Nephron progenitor cell (in vitro differentiated cells): Measurements from ENCODE around the gene POLA1.
"Not testable (repeated sequence)": the region's sequence is repeated elsewhere in the genome, so short reads cannot be mapped to it uniquely, and the experiment has no call there.

ENCODE experiments used
- DNase-seq: peaks from one replicate; pipeline ENCODE4 v3.0.0; 2021
- H3K27ac Mint-ChIP-seq: 2 replicates; pipeline ENCODE4 v1.8.0; 2021; ENCODE audit warnings: mild to moderate bottlenecking, moderate library complexity, mixed read lengths
- H3K27me3 Mint-ChIP-seq: 2 replicates; pipeline ENCODE4 v1.8.0; 2021; ENCODE audit warnings: mild to moderate bottlenecking, low read depth, mixed read lengths; ENCODE audit not compliant: poor library complexity
- H3K36me3 Mint-ChIP-seq: 2 replicates; pipeline ENCODE4 v1.8.0; 2021; ENCODE audit warnings: low read depth, mixed read lengths
- H3K4me1 Mint-ChIP-seq: 2 replicates; pipeline ENCODE4 v1.8.0; 2021; ENCODE audit warnings: mixed read lengths
- H3K4me3 Mint-ChIP-seq: 2 replicates; pipeline ENCODE4 v1.8.0; 2021; ENCODE audit warnings: mild to moderate bottlenecking, moderate library complexity, mixed read lengths
- H3K9me3 Mint-ChIP-seq: 2 replicates; pipeline ENCODE4 v1.8.0; 2021; ENCODE audit warnings: mild to moderate bottlenecking, moderate library complexity, mixed read lengths
- CTCF ChIP-seq: fragments of 200-600 bp; sonication (generic); IDR thresholded peaks from 2 replicates; pipeline ENCODE4 v1.5.0; 2021; ENCODE audit warnings: antibody characterized with exemption

The POLA1 gene

DNA sequence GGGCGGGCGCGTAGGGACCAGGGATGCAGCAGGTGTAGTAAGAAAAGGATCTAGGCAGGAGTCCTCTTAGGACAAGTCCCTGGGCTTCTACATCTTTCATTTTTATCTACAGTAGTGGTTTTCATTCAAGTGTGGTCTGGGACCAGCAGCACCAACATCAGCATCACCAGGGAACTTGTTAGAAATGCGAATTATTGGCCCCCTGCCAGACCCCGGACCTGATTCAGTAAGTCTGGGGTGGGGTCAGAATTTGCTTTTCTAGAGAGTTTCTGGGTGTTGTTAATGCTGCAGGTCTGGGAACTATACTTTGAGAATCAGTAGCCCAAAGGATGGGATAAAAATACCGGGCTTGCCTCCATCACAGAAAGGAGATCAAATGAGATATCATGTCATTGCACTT lies 45.2 kb upstream of the POLA1 start:
- TF ChIP-seq CTCF = no peak
- no peaks in the 10 kb centered on the region for H3K9me3 Mint-ChIP-seq
- no peak overlapping the region for H3K27ac Mint-ChIP-seq
- DNase-seq = no peak
- H3K36me3 Mint-ChIP-seq = no peaks in the 10 kb centered on the region
- H3K4me1 Mint-ChIP-seq = peaks cover 28% of the 10 kb centered on the region
- H3K4me3 Mint-ChIP-seq = peak overlapping the region; percentile 94
- H3K27me3 Mint-ChIP-seq = peaks cover 10% of the 10 kb centered on the region

GRCh38 chrX:24651783-24652182 lies 41.9 kb upstream of the POLA1 start:
- peaks cover 20% of the 10 kb centered on the region for H3K4me1 Mint-ChIP-seq
- no peak overlapping the region for H3K4me3 Mint-ChIP-seq
- no peaks in the 10 kb centered on the region for H3K36me3 Mint-ChIP-seq
- TF ChIP-seq CTCF = no peak
- H3K27ac Mint-ChIP-seq = no peak overlapping the region
- H3K27me3 Mint-ChIP-seq = peaks cover 10% of the 10 kb centered on the region
- no peaks in the 10 kb centered on the region for H3K9me3 Mint-ChIP-seq
- DNase-seq = no peak

GRCh38 chrX:24655679-24656078 lies 38.0 kb upstream of the POLA1 start:
- not testable (repeated sequence) for H3K27me3 Mint-ChIP-seq, DNase-seq, H3K4me3 Mint-ChIP-seq, H3K36me3 Mint-ChIP-seq, H3K27ac Mint-ChIP-seq, H3K9me3 Mint-ChIP-seq
- peaks cover 12% of the 10 kb centered on the region for H3K4me1 Mint-ChIP-seq

GRCh38 chrX:24657671-24658386 lies 35.9 kb upstream of the POLA1 start:
- Mint-ChIP-seq H3K9me3 (no peaks in the 10 kb centered on the region), H3K27ac (no peak overlapping the region), H3K27me3 (no peaks in the 10 kb centered on the region), H3K36me3 (no peaks in the 10 kb centered on the region), H3K4me1 (peaks cover 12% of the 10 kb centered on the region), H3K4me3 (no peak overlapping the region)
- no peak for TF ChIP-seq CTCF
- no peak for DNase-seq

- H3K4me1 Mint-ChIP-seq = peaks cover 7% of the 10 kb centered on the region
- H3K27me3 Mint-ChIP-seq = no peaks in the 10 kb centered on the region
- H3K36me3 Mint-ChIP-seq = no peaks in the 10 kb centered on the region
- no peak overlapping the region for H3K4me3 Mint-ChIP-seq
- H3K9me3 Mint-ChIP-seq = no peaks in the 10 kb centered on the region
- no peak for TF ChIP-seq CTCF
- DNase-seq = no peak
- no peak overlapping the region for H3K27ac Mint-ChIP-seq
Observed at GRCh38 chrX:24658421-24658820, 35.3 kb upstream of the POLA1 start.

- Mint-ChIP-seq H3K27me3 (no peaks in the 10 kb centered on the region), H3K4me1 (peaks cover 5% of the 10 kb centered on the region), H3K36me3 (no peaks in the 10 kb centered on the region), H3K27ac (no peak overlapping the region), H3K9me3 (no peaks in the 10 kb centered on the region), H3K4me3 (no peak overlapping the region)
- no peak for TF ChIP-seq CTCF
- no peak for DNase-seq
Observed at GRCh38 chrX:24659106-24659505, 34.6 kb upstream of the POLA1 start.
